ENCODE results near the gene KLF4. TPM values are rescaled to one million over a fixed set of nuclear protein-coding genes. Genes with fewer than 3 reads are reported as not detected.

KLF4 gene
- total RNA-seq, 3 donors from 2014 or later (not counting 1 experiment from before 2014, with no cell fraction given) = 29.8 to 162 (median 29.8) TPM

GRCh38 chr9:107481035-107481434 is 8.5 kb downstream of the KLF4 start:
- no peak for ATAC-seq
- H3K27me3 Mint-ChIP-seq (ENCODE audit: low read depth in 2 of 2) = peaks cover 11 to 19% of the 10 kb centered on the region in 2 donors
- H3K9me3 ChIP-seq (ENCODE audit: control insufficient read depth, insufficient read depth, low read length) = no peaks in the 10 kb centered on the region
- WGBS (ENCODE audit: insufficient coverage) = no CpG with 5 or more reads among the region's 4 CpGs
- H3K27ac ChIP-seq (ENCODE audit: low read length) = no peak overlapping the region
- H3K4me3 ChIP-seq (ENCODE audit: low read length) = no peak overlapping the region
- peaks cover 5% of the 10 kb centered on the region for H3K27me3 ChIP-seq (ENCODE audit: control insufficient read depth, insufficient read depth, low read length)
- no peaks in the 10 kb centered on the region for H3K4me1 ChIP-seq (ENCODE audit: control insufficient read depth, insufficient read depth, low read length)
- no peak overlapping the region for H3K4me3 Mint-ChIP-seq
- H3K4me1 Mint-ChIP-seq = no peaks in the 10 kb centered on the region
- intact Hi-C loops (cut with micrococcal nuclease) = no loop called here
- no peak for TF ChIP-seq CTCF (IDR thresholded peaks at IDR 0.05)
- no peaks in the 10 kb centered on the region for H3K36me3 Mint-ChIP-seq
- DNase-seq = no peak
- H3K9me3 Mint-ChIP-seq = no peaks in the 10 kb centered on the region
- no peak overlapping the region for H3K27ac Mint-ChIP-seq
- no peaks in the 10 kb centered on the region for H3K36me3 ChIP-seq (ENCODE audit: control insufficient read depth, insufficient read depth, low read length)

GRCh38 chr9:107480386-107480789 is 9.2 kb downstream of the KLF4 start:
- Histone ChIP-seq H3K9me3 (ENCODE audit: control insufficient read depth, insufficient read depth, low read length) (no peaks in the 10 kb centered on the region), H3K27me3 (ENCODE audit: control insufficient read depth, insufficient read depth, low read length) (peaks cover 2% of the 10 kb centered on the region), H3K4me1 (ENCODE audit: control insufficient read depth, insufficient read depth, low read length) (no peaks in the 10 kb centered on the region), H3K27ac (ENCODE audit: low read length) (no peak overlapping the region), H3K36me3 (ENCODE audit: control insufficient read depth, insufficient read depth, low read length) (no peaks in the 10 kb centered on the region), H3K4me3 (ENCODE audit: low read length) (no peak overlapping the region)
- no peaks in the 10 kb centered on the region for H3K9me3 Mint-ChIP-seq
- no peak for TF ChIP-seq CTCF (IDR thresholded peaks at IDR 0.05)
- no peak overlapping the region for H3K27ac Mint-ChIP-seq
- DNase-seq (no peak), ATAC-seq (no peak)
- intact Hi-C loops (cut with micrococcal nuclease) = no loop called here
- H3K27me3 Mint-ChIP-seq (ENCODE audit: low read depth in 2 of 2) = peaks cover 5 to 13% of the 10 kb centered on the region in 2 donors
- WGBS (ENCODE audit: insufficient coverage) = 58% methylated on average over 12 of the region's 12 CpGs
- no peaks in the 10 kb centered on the region for H3K36me3 Mint-ChIP-seq
- no peaks in the 10 kb centered on the region for H3K4me1 Mint-ChIP-seq
- H3K4me3 Mint-ChIP-seq = no peak overlapping the region

GRCh38 chr9:107478805-107479204 is 10.8 kb downstream of the KLF4 start:
- H3K4me3 Mint-ChIP-seq = no peak overlapping the region
- H3K4me1 Mint-ChIP-seq = no peaks in the 10 kb centered on the region
- H3K9me3 Mint-ChIP-seq = no peaks in the 10 kb centered on the region
- no peak overlapping the region for H3K27ac Mint-ChIP-seq
- no peaks in the 10 kb centered on the region for H3K36me3 Mint-ChIP-seq
- H3K4me1 ChIP-seq (ENCODE audit: control insufficient read depth, insufficient read depth, low read length) = no peaks in the 10 kb centered on the region
- H3K4me3 ChIP-seq (ENCODE audit: low read length) = no peak overlapping the region
- no peak for TF ChIP-seq CTCF (IDR thresholded peaks at IDR 0.05)
- H3K27me3 ChIP-seq (ENCODE audit: control insufficient read depth, insufficient read depth, low read length) = no peaks in the 10 kb centered on the region
- 88% methylated on average over 4 of the region's 4 CpGs for WGBS (ENCODE audit: insufficient coverage)
- H3K36me3 ChIP-seq (ENCODE audit: control insufficient read depth, insufficient read depth, low read length) = no peaks in the 10 kb centered on the region
- intact Hi-C loops (cut with micrococcal nuclease) = no loop called here
- no peak for DNase-seq
- no peak overlapping the region for H3K27ac ChIP-seq (ENCODE audit: low read length)
- no peak for ATAC-seq
- peaks cover 0 to 7% of the 10 kb centered on the region in 2 donors for H3K27me3 Mint-ChIP-seq (ENCODE audit: low read depth in 2 of 2)
- no peaks in the 10 kb centered on the region for H3K9me3 ChIP-seq (ENCODE audit: control insufficient read depth, insufficient read depth, low read length)

- Histone ChIP-seq H3K9me3 (ENCODE audit: control insufficient read depth, insufficient read depth, low read length) (no peaks in the 10 kb centered on the region), H3K27me3 (ENCODE audit: control insufficient read depth, insufficient read depth, low read length) (no peaks in the 10 kb centered on the region), H3K4me3 (ENCODE audit: low read length) (no peak overlapping the region), H3K36me3 (ENCODE audit: control insufficient read depth, insufficient read depth, low read length) (no peaks in the 10 kb centered on the region), H3K4me1 (ENCODE audit: control insufficient read depth, insufficient read depth, low read length) (no peaks in the 10 kb centered on the region), H3K27ac (ENCODE audit: low read length) (no peak overlapping the region)
- no peaks in the 10 kb centered on the region for H3K27me3 Mint-ChIP-seq (ENCODE audit: low read depth in 2 of 2)
- no peaks in the 10 kb centered on the region for H3K4me1 Mint-ChIP-seq
- no peak for TF ChIP-seq CTCF (IDR thresholded peaks at IDR 0.05)
- no peak for ATAC-seq
- H3K36me3 Mint-ChIP-seq = no peaks in the 10 kb centered on the region
- H3K9me3 Mint-ChIP-seq = no peaks in the 10 kb centered on the region
- no peak overlapping the region for H3K27ac Mint-ChIP-seq
- intact Hi-C loops (cut with micrococcal nuclease) = no loop called here
- H3K4me3 Mint-ChIP-seq = no peak overlapping the region
- WGBS (ENCODE audit: insufficient coverage) = 88% methylated on average over 6 of the region's 6 CpGs
- no peak for DNase-seq
These were observed 15.4 kb downstream of the KLF4 start for GRCh38 chr9:107474124-107474523.
